WTC11 (cell line): ENCODE results near the gene LRR1. TPM values are rescaled to one million over a fixed set of nuclear protein-coding genes. Genes with fewer than 3 reads are reported as not detected.

Source experiments
- ATAC-seq: fragments of 200-7000 bp; cut with Tn5 transposase; 2 replicates; pipeline ENCODE4 v1.10.0; 2021; ENCODE audit warnings: mild to moderate bottlenecking, moderate library complexity
- CTCF ChIA-PET: fragments of 300-600 bp; sonication (Branson Sonifier 250); formaldehyde crosslinking; loops from one replicate; lab custom pipeline; 2021; ENCODE audit warnings: antibody characterized with exemption; lab: Charles Lee
- POLR2A ChIA-PET: fragments of 350-600 bp; sonication (Branson Sonifier 250); formaldehyde crosslinking; loops from one replicate; lab custom pipeline; 2021; ENCODE audit warnings: antibody characterized with exemption; lab: Charles Lee
- DNase-seq: peaks from one replicate; pipeline ENCODE4 v3.0.0; 2021; ENCODE audit warnings: low spot score
- H3K27ac Mint-ChIP-seq: 2 replicates; pipeline ENCODE4 v1.8.0; 2021; ENCODE audit warnings: mixed read lengths
- H3K27me3 Mint-ChIP-seq: 2 replicates; pipeline ENCODE4 v1.8.0; 2021; ENCODE audit warnings: low read depth, mild to moderate bottlenecking, moderate library complexity, mixed read lengths
- H3K36me3 Mint-ChIP-seq: 2 replicates; pipeline ENCODE4 v1.8.0; 2021; ENCODE audit warnings: mixed read lengths
- H3K4me1 Mint-ChIP-seq: 2 replicates; pipeline ENCODE4 v1.8.0; 2022; ENCODE audit warnings: mixed read lengths
- H3K4me3 Mint-ChIP-seq: 2 replicates; pipeline ENCODE4 v1.8.0; 2021; ENCODE audit warnings: mild to moderate bottlenecking, moderate library complexity, mixed read lengths
- H3K9me3 Mint-ChIP-seq: 2 replicates; pipeline ENCODE4 v1.8.0; 2021; ENCODE audit warnings: mixed read lengths
- ATF2 ChIP-seq: sonication (generic); formaldehyde crosslinking; IDR thresholded peaks from 2 replicates; pipeline ENCODE4 v1.8.1; 2022; ENCODE audit warnings: low read depth, missing genetic modification reagents, borderline replicate concordance
- FOXJ3 ChIP-seq: sonication (generic); formaldehyde crosslinking; IDR thresholded peaks from 2 replicates; pipeline ENCODE4 v1.9.0; 2021; ENCODE audit warnings: missing genetic modification reagents, mild to moderate bottlenecking, borderline replicate concordance
- GTF2I ChIP-seq: fragments of 250-450 bp; sonication (Bioruptor Pico); conservative IDR thresholded peaks from 2 replicates; pipeline ENCODE4 v1.4.0; 2021; ENCODE audit warnings: mild to moderate bottlenecking
- JUN ChIP-seq: sonication (generic); formaldehyde crosslinking; IDR thresholded peaks from 2 replicates; pipeline ENCODE4 v1.8.0; 2023; ENCODE audit warnings: mild to moderate bottlenecking, missing genetic modification reagents
- MYBL2 ChIP-seq: sonication (generic); formaldehyde crosslinking; IDR thresholded peaks from 2 replicates; pipeline ENCODE4 v1.8.1; 2023; ENCODE audit warnings: mild to moderate bottlenecking, moderate library complexity, missing genetic modification reagents
- NFYB ChIP-seq: sonication (generic); formaldehyde crosslinking; conservative IDR thresholded peaks from 2 replicates; pipeline ENCODE4 v1.8.0; 2022; ENCODE audit warnings: low read depth, missing genetic modification reagents
- OVOL2 ChIP-seq: fragments of 250-450 bp; sonication (Bioruptor Pico); IDR thresholded peaks from 2 replicates; pipeline ENCODE4 v1.9.0; 2021; ENCODE audit warnings: mild to moderate bottlenecking, borderline replicate concordance
- PRDM15 ChIP-seq: sonication (generic); formaldehyde crosslinking; IDR thresholded peaks from 2 replicates; pipeline ENCODE4 v1.8.0; 2022; ENCODE audit warnings: missing genetic modification reagents
- PRRX2 ChIP-seq: fragments of 250-450 bp; sonication (Bioruptor Pico); IDR thresholded peaks from 2 replicates; pipeline ENCODE4 v1.8.0; 2021; ENCODE audit warnings: mild to moderate bottlenecking
- SMAD3 ChIP-seq: sonication (generic); formaldehyde crosslinking; IDR thresholded peaks from 2 replicates; pipeline ENCODE4 v1.8.0; 2022; ENCODE audit warnings: missing genetic modification reagents, mild to moderate bottlenecking, borderline replicate concordance
- ZSCAN18 ChIP-seq: fragments of 250-450 bp; sonication (Bioruptor Pico); IDR thresholded peaks from 2 replicates; pipeline ENCODE4 v2.1.2; 2022; ENCODE audit warnings: mild to moderate bottlenecking, moderate library complexity
- total RNA-seq: library from RNA; stranded (reverse); gene quantifications from 3 replicates; pipeline ENCODE4 v1.2.3, GENCODE V29; 2021
- TF ChIP-seq, protein P1 (sequence below): sonication (generic); formaldehyde crosslinking; IDR thresholded peaks from 2 replicates; pipeline ENCODE4 v1.8.1; 2023; ENCODE audit warnings: mild to moderate bottlenecking, moderate library complexity, missing genetic modification reagents
- TF ChIP-seq, protein P2 (sequence below): sonication (generic); formaldehyde crosslinking; IDR thresholded peaks from 2 replicates; pipeline ENCODE4 v1.8.0; 2022; ENCODE audit warnings: mild to moderate bottlenecking, missing genetic modification reagents
- TF ChIP-seq, protein P3 (sequence below): fragments of 200-600 bp; IDR thresholded peaks from 2 replicates; pipeline ENCODE4 v1.8.0; 2022; ENCODE audit warnings: antibody characterized with exemption
- TF ChIP-seq, protein P4 (sequence below): sonication (generic); formaldehyde crosslinking; IDR thresholded peaks from 2 replicates; pipeline ENCODE4 v1.8.0; 2023; ENCODE audit warnings: missing genetic modification reagents
- TF ChIP-seq, protein P5 (sequence below): sonication (generic); formaldehyde crosslinking; IDR thresholded peaks from 2 replicates; pipeline ENCODE4 v1.8.1; 2023; ENCODE audit warnings: mild to moderate bottlenecking, missing genetic modification reagents

LRR1 gene
- total RNA-seq, 1 experiment from 2014 or later: 42.6 TPM

GRCh38 chr14:49598485-49599300 is at the start of gene LRR1 (continued):
- TF ChIP-seq NFYB (CRISPR knock-in tag): no peak
- no peak for TF ChIP-seq ZSCAN18 (CRISPR knock-in tag)
- peak; percentile 18 for TF ChIP-seq SMAD3 (CRISPR knock-in tag)

DNA sequence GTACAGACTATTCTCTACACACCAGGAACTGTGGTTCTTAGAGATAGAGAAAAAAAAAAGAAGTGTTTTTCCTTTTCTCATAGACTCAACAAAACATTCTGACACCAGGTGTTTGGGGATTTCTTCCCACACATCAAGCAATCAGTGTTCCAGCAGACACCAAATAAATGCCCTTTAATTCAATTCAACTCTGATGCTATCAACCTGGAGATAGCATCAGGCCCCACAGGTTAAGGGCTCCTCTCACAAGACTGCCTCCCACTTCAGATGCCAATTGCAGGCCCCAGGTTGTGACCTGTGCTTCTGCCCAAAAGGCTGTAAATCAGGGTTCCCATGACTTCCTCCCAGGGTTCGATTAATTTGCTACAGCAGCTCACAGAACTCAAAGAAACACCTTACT is 49.3 kb upstream of the LRR1 start:
- peaks cover 17% of the 10 kb centered on the region for H3K9me3 Mint-ChIP-seq
- H3K27me3 Mint-ChIP-seq: no peaks in the 10 kb centered on the region; the same call in 1 of the 2 replicates
- H3K36me3 Mint-ChIP-seq: peaks cover 9% of the 10 kb centered on the region
- peak overlapping the region; percentile 33; the same call in 1 of the 2 replicates for H3K4me3 Mint-ChIP-seq
- peak; percentile 7; the same call in 1 of the 2 replicates for ATAC-seq
- peaks cover 41% of the 10 kb centered on the region for H3K4me1 Mint-ChIP-seq
- DNase-seq: no peak
- H3K27ac Mint-ChIP-seq: no peak overlapping the region
- ChIA-PET POLR2A (no interaction called here), CTCF (interaction anchor here (1.6 to 2.8 kb wide), 9 partner anchors 18 to 243 kb away, joined by 5 to 76 read pairs (median 8); partner anchors contain the start of gene RPS29)
- no peak for TF ChIP-seq OVOL2 (CRISPR knock-in tag)
- no peak for TF ChIP-seq FOXJ3
- TF ChIP-seq, protein P1, sequence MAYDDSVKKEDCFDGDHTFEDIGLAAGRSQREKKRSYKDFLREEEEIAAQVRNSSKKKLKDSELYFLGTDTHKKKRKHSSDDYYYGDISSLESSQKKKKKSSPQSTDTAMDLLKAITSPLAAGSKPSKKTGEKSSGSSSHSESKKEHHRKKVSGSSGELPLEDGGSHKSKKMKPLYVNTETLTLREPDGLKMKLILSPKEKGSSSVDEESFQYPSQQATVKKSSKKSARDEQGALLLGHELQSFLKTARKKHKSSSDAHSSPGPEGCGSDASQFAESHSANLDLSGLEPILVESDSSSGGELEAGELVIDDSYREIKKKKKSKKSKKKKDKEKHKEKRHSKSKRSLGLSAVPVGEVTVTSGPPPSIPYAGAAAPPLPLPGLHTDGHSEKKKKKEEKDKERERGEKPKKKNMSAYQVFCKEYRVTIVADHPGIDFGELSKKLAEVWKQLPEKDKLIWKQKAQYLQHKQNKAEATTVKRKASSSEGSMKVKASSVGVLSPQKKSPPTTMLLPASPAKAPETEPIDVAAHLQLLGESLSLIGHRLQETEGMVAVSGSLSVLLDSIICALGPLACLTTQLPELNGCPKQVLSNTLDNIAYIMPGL: no peak
- TF ChIP-seq GTF2I (CRISPR knock-in tag): no peak
- TF ChIP-seq JUN (CRISPR knock-in tag): no peak
- no peak for TF ChIP-seq MYBL2 (CRISPR knock-in tag)
- no peak for TF ChIP-seq NFYB (CRISPR knock-in tag)
- TF ChIP-seq, protein P2, sequence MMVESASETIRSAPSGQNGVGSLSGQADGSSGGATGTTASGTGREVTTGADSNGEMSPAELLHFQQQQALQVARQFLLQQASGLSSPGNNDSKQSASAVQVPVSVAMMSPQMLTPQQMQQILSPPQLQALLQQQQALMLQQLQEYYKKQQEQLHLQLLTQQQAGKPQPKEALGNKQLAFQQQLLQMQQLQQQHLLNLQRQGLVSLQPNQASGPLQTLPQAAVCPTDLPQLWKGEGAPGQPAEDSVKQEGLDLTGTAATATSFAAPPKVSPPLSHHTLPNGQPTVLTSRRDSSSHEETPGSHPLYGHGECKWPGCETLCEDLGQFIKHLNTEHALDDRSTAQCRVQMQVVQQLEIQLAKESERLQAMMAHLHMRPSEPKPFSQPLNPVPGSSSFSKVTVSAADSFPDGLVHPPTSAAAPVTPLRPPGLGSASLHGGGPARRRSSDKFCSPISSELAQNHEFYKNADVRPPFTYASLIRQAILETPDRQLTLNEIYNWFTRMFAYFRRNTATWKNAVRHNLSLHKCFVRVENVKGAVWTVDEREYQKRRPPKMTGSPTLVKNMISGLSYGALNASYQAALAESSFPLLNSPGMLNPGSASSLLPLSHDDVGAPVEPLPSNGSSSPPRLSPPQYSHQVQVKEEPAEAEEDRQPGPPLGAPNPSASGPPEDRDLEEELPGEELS: no peak
- TF ChIP-seq, protein P3, sequence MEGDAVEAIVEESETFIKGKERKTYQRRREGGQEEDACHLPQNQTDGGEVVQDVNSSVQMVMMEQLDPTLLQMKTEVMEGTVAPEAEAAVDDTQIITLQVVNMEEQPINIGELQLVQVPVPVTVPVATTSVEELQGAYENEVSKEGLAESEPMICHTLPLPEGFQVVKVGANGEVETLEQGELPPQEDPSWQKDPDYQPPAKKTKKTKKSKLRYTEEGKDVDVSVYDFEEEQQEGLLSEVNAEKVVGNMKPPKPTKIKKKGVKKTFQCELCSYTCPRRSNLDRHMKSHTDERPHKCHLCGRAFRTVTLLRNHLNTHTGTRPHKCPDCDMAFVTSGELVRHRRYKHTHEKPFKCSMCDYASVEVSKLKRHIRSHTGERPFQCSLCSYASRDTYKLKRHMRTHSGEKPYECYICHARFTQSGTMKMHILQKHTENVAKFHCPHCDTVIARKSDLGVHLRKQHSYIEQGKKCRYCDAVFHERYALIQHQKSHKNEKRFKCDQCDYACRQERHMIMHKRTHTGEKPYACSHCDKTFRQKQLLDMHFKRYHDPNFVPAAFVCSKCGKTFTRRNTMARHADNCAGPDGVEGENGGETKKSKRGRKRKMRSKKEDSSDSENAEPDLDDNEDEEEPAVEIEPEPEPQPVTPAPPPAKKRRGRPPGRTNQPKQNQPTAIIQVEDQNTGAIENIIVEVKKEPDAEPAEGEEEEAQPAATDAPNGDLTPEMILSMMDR: no peak
- TF ChIP-seq ATF2 (CRISPR knock-in tag): no peak
- TF ChIP-seq, protein P4, sequence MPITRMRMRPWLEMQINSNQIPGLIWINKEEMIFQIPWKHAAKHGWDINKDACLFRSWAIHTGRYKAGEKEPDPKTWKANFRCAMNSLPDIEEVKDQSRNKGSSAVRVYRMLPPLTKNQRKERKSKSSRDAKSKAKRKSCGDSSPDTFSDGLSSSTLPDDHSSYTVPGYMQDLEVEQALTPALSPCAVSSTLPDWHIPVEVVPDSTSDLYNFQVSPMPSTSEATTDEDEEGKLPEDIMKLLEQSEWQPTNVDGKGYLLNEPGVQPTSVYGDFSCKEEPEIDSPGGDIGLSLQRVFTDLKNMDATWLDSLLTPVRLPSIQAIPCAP (CRISPR knock-in tag): no peak
- TF ChIP-seq PRDM15 (CRISPR knock-in tag): no peak
- TF ChIP-seq, protein P5, sequence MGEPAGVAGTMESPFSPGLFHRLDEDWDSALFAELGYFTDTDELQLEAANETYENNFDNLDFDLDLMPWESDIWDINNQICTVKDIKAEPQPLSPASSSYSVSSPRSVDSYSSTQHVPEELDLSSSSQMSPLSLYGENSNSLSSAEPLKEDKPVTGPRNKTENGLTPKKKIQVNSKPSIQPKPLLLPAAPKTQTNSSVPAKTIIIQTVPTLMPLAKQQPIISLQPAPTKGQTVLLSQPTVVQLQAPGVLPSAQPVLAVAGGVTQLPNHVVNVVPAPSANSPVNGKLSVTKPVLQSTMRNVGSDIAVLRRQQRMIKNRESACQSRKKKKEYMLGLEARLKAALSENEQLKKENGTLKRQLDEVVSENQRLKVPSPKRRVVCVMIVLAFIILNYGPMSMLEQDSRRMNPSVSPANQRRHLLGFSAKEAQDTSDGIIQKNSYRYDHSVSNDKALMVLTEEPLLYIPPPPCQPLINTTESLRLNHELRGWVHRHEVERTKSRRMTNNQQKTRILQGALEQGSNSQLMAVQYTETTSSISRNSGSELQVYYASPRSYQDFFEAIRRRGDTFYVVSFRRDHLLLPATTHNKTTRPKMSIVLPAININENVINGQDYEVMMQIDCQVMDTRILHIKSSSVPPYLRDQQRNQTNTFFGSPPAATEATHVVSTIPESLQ (CRISPR knock-in tag): no peak
- no peak for TF ChIP-seq PRRX2
